ENCODE measurements around the gene WDR47.
A peak's percentile ranks its signal among the peaks of the same experiment; 100 is the strongest.
"Not testable (repeated sequence)": the region's sequence is repeated elsewhere in the genome, so short reads cannot be mapped to it uniquely, and the experiment has no call there.

WDR47 gene

DNA sequence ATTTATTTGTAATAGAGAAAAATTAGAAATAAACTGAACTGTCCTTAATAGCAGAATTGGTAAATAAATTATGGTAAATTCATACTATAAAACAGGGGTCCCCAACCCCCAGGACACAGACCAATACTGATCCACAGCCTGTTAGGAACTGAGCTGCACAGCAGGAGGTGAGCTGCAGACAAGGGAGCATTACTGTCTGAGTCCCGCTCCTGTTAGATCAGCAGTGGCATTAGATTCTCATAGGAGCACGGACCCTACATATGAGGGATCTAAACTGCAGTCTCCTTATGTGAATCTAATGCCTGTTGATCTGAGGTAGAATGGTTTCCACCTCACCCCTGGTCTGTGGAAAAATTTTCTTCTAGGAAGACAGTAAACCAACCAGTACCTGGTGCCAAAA lies 7.5 kb downstream of the WDR47 start:
- no peak overlapping the region for H3K4me3 ChIP-seq (ENCODE audit: low read length)
- DNase-seq (ENCODE audit: low read depth): no peak
- TF ChIP-seq, protein P1, sequence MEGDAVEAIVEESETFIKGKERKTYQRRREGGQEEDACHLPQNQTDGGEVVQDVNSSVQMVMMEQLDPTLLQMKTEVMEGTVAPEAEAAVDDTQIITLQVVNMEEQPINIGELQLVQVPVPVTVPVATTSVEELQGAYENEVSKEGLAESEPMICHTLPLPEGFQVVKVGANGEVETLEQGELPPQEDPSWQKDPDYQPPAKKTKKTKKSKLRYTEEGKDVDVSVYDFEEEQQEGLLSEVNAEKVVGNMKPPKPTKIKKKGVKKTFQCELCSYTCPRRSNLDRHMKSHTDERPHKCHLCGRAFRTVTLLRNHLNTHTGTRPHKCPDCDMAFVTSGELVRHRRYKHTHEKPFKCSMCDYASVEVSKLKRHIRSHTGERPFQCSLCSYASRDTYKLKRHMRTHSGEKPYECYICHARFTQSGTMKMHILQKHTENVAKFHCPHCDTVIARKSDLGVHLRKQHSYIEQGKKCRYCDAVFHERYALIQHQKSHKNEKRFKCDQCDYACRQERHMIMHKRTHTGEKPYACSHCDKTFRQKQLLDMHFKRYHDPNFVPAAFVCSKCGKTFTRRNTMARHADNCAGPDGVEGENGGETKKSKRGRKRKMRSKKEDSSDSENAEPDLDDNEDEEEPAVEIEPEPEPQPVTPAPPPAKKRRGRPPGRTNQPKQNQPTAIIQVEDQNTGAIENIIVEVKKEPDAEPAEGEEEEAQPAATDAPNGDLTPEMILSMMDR (conservative IDR thresholded peaks at IDR 0.05; ENCODE audit: low read length): no peak

- not testable (repeated sequence) for H3K4me3 ChIP-seq (ENCODE audit: low read length); DNase-seq (ENCODE audit: low read depth)
Observed at GRCh38 chr1:109029493-109029892, 12.4 kb downstream of the WDR47 start.

DNA sequence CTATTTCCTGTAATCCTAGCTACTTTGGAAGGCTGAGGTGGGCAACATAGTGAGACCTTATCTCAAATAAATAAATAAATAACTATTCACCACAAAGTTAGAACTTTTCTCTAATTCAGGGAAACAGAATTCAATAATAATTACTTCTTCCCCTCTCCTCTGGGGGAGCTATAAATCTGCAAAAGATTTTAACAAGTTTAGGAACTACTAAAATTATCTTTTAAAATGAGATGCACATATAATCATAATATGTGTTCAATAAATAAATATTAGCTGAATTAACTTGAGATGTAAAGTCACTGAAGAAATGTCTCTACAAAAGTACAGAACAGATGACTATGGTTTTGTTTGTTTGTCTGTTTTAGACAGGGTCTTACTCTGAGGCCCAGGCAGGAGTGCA lies 14.1 kb downstream of the WDR47 start:
- no peak overlapping the region for H3K4me3 ChIP-seq (ENCODE audit: low read length)
- DNase-seq (ENCODE audit: low read depth): no peak
- TF ChIP-seq, protein P1 (conservative IDR thresholded peaks at IDR 0.05; ENCODE audit: low read length): peak; percentile 23; the same call in 1 of the 2 replicates

- TF ChIP-seq, protein P1 (conservative IDR thresholded peaks at IDR 0.05; ENCODE audit: low read length): no peak
- peak; percentile 6 for DNase-seq (ENCODE audit: low read depth)
- no peak overlapping the region for H3K4me3 ChIP-seq (ENCODE audit: low read length)
Observed at GRCh38 chr1:109025694-109026093, 16.2 kb downstream of the WDR47 start.

DNA sequence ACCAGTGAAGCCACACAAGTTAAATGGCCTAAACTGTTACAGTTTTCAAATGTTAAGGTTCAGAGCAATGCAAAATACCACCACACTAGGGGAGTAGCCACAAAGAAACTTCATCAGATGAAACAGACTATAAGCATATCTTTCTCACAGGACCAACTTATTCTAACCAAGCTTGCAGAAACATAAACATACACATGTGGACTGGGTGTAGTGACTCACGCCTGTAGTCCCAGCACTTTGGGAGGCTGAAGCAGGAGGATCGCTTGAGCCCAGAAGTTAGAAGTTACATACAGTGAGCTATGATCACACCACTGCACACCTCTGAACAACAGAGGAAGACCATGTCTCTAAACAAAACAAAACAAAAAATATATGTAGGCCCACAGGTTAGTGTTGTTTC lies 17.3 kb downstream of the WDR47 start:
- TF ChIP-seq, protein P1 (conservative IDR thresholded peaks at IDR 0.05; ENCODE audit: low read length): no peak
- no peak overlapping the region for H3K4me3 ChIP-seq (ENCODE audit: low read length)
- DNase-seq (ENCODE audit: low read depth): no peak

DNA sequence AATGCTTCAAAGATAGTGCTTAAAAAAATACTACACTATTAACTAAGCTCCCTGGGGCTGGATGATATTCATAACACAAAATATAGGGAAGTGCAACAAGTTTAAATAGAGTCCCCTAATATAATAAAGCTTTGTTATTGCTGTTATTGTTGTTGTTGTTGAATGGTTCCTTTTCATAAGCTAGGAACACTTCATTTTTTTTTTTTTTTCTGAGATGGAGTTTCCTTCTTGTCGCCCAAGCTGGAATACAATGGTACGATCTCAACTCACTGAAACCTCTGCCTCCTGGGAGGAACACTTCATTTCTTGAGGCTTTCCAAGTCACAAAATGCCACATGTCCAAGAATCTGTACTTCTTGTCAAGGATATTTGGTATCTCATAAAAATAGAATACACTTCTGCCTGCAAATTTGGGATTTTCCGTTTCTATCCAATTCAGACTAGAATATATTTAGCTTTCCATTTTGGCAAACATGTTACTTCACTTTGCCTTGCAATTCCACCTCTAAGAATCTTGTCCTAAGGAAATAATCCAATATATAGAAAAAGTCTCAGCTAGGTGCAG lies 21.1 kb downstream of the WDR47 start:
- DNase-seq (ENCODE audit: low read depth): no peak
- TF ChIP-seq, protein P1 (conservative IDR thresholded peaks at IDR 0.05; ENCODE audit: low read length): no peak
- H3K4me3 ChIP-seq (ENCODE audit: low read length): no peak overlapping the region

- DNase-seq (ENCODE audit: low read depth); H3K4me3 ChIP-seq (ENCODE audit: low read length): not testable (repeated sequence)
Observed at GRCh38 chr1:109017719-109018118, 24.2 kb downstream of the WDR47 start.

DNA sequence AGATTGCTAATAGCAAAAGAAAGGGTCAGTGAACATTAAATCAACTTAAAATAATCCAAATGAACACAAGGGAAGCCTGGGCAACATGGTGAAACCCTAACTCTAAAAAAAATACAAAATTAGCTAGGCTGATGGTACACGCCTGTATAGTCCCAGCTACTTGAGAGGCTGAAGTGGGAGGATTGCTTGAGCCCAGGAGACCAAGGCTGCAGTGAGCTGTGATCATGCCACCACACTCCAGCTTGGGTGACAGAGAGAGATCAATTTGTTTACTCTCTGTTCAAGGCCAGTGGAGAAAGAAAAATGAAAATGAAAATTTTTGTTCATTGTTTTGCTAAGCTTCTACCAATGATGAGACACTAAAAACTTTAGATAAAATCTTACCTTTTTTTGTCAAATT lies 24.8 kb downstream of the WDR47 start:
- H3K4me3 ChIP-seq (ENCODE audit: low read length): no peak overlapping the region
- no peak for DNase-seq (ENCODE audit: low read depth)
- TF ChIP-seq, protein P1 (conservative IDR thresholded peaks at IDR 0.05; ENCODE audit: low read length): no peak

Measured in AG10803 (cell line).